SU-DHL-6 (cell line): ENCODE data around the gene STX18.

Source experiments
- CTCF ChIP-seq: fragments of 200-600 bp; sonication (generic); IDR thresholded peaks from one replicate; pipeline ENCODE4 v1.5.1; 2017; ENCODE audit warnings: antibody characterized with exemption, mild to moderate bottlenecking, low read length, moderate library complexity; ENCODE audit not compliant: insufficient read depth, poor library complexity, severe bottlenecking
- EZH2phosphoT487 ChIP-seq: fragments of 200-600 bp; sonication (generic), shearing (Covaris generic); conservative IDR thresholded peaks from 2 replicates; pipeline ENCODE4 v1.6.1; 2018; ENCODE audit warnings: mild to moderate bottlenecking, antibody characterized with exemption, low read length, moderate library complexity, mixed read lengths

- no peak for TF ChIP-seq CTCF
- TF ChIP-seq EZH2phosphoT487: no peak
Measured at GRCh38 chr4:4397441-4397819, 144.4 kb downstream of the STX18 start.
